ENCODE results near the gene AMT.
"Not testable (repeated sequence)": the region's sequence is repeated elsewhere in the genome, so short reads cannot be mapped to it uniquely, and the experiment has no call there.

AMT gene

GRCh38 chr3:49391310-49391709 is 31.0 kb downstream of the AMT start:
- not testable (repeated sequence) for DNase-seq (ENCODE audit: low read depth in 1 of 2, low spot score in 1 of 2)

GRCh38 chr3:49389297-49389696 is 33.0 kb downstream of the AMT start:
- no peak for DNase-seq (ENCODE audit: low read depth in 1 of 2, low spot score in 1 of 2)

- no peak for DNase-seq (ENCODE audit: low read depth in 1 of 2, low spot score in 1 of 2)
These were observed 33.9 kb downstream of the AMT start for GRCh38 chr3:49388289-49388820.

- DNase-seq (ENCODE audit: low read depth in 1 of 2, low spot score in 1 of 2) = no peak
These were observed 34.6 kb downstream of the AMT start for GRCh38 chr3:49387721-49388120.

GRCh38 chr3:49386056-49386756 is 36.1 kb downstream of the AMT start:
- no peak for DNase-seq (ENCODE audit: low read depth in 1 of 2, low spot score in 1 of 2)

- no peak for DNase-seq (ENCODE audit: low read depth in 1 of 2, low spot score in 1 of 2)
These were observed 36.7 kb downstream of the AMT start for GRCh38 chr3:49385617-49386016.

- DNase-seq (ENCODE audit: low read depth in 1 of 2, low spot score in 1 of 2) = no peak
These were observed 38.9 kb downstream of the AMT start for GRCh38 chr3:49383387-49383786.

GRCh38 chr3:49378249-49378895 is 43.9 kb downstream of the AMT start:
- no peak for DNase-seq (ENCODE audit: low read depth in 1 of 2, low spot score in 1 of 2)

- DNase-seq (ENCODE audit: low read depth in 1 of 2, low spot score in 1 of 2) = peak in 1 of 2 donors; percentile 6
These were observed 44.8 kb downstream of the AMT start for GRCh38 chr3:49377483-49377882.

GRCh38 chr3:49371946-49372345 is 50.3 kb downstream of the AMT start:
- no peak for DNase-seq (ENCODE audit: low read depth in 1 of 2, low spot score in 1 of 2)

- DNase-seq (ENCODE audit: low read depth in 1 of 2, low spot score in 1 of 2) = no peak
These were observed 51.5 kb downstream of the AMT start for GRCh38 chr3:49370585-49371290.

Data from stimulated activated CD4-positive, alpha-beta T cell treated with anti-CD3 and anti-CD28 coated beads, Interleukin-15, amount 100 ng/mL, for 1 hour (primary cell).